NCI-H2171 (cell line): ENCODE data around the gene CNN2.

Source experiments
- DNase-seq: peaks from one replicate; lab custom pipeline; 2025; lab: John Stamatoyannopoulos, UW

CNN2 gene

DNA sequence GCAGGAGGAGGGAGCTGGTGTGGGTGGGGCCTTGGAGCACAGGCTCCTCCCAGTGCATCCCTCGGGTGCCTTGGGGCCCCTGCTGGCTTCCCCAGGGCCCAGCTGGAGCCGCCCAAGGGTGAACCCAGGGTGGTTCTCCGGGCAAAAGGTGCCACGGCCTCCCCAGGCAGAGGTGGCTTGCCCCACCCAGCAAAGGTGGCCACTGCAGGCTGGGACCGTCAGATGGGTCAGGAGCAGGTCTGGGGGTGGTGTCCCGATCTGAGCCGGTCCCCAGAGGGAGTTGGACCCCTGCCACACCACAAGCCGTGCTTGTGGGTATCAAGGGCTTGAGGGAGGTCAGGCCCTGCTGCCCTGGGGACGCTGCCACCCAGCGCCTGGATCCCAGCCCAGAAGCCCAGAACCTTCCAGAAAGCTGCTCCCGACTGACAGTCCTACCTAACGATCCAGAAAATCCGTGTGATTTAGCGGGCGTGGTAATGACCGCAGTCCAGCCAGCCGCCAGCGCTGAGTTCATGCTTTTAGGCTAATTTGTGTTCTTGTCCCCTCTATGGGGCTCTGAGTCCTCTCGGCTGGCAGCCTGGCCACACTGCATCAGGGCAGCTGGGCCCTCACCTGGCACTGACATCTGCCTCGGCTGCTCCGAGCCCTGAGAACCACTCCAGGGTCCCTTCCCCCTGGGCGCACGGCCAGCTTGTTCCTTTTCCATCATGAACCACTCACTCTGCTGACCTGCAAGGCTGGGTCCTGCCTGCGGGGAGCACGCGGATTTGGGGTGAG lies 31.2 kb upstream of the CNN2 start:
- peak; percentile 22 for DNase-seq

GRCh38 chr19:996051-996838 lies 30.2 kb upstream of the CNN2 start:
- peak; percentile 51 for DNase-seq

GRCh38 chr19:998064-998463 lies 28.3 kb upstream of the CNN2 start:
- DNase-seq, result no peak

- DNase-seq, result no peak
These were observed 27.1 kb upstream of the CNN2 start for GRCh38 chr19:999379-999719.

GRCh38 chr19:1000095-1000494 lies 26.3 kb upstream of the CNN2 start, which contains the start of gene GRIN3B:
TSS of gene GRIN3B (plus strand) at chr19:1000419. CDS start at chr19:1000438, 19 bp downstream.
- DNase-seq, result no peak

GRCh38 chr19:1000591-1001537 lies 25.5 kb upstream of the CNN2 start:
- DNase-seq, result no peak

- DNase-seq, result no peak
These were observed 24.8 kb upstream of the CNN2 start for GRCh38 chr19:1001538-1002166.

- no peak for DNase-seq
These were observed 23.8 kb upstream of the CNN2 start for GRCh38 chr19:1002600-1002999.

DNA sequence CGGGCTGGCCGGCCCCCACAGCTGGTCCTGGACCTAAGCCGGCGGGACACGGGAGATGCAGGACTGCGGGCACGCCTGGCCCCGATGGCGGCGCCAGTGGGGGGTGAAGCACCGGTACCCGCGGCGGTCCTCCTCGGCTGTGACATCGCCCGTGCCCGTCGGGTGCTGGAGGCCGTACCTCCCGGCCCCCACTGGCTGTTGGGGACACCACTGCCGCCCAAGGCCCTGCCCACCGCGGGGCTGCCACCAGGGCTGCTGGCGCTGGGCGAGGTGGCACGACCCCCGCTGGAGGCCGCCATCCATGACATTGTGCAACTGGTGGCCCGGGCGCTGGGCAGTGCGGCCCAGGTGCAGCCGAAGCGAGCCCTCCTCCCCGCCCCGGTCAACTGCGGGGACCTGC lies 23.1 kb upstream of the CNN2 start:
- no peak for DNase-seq

DNA sequence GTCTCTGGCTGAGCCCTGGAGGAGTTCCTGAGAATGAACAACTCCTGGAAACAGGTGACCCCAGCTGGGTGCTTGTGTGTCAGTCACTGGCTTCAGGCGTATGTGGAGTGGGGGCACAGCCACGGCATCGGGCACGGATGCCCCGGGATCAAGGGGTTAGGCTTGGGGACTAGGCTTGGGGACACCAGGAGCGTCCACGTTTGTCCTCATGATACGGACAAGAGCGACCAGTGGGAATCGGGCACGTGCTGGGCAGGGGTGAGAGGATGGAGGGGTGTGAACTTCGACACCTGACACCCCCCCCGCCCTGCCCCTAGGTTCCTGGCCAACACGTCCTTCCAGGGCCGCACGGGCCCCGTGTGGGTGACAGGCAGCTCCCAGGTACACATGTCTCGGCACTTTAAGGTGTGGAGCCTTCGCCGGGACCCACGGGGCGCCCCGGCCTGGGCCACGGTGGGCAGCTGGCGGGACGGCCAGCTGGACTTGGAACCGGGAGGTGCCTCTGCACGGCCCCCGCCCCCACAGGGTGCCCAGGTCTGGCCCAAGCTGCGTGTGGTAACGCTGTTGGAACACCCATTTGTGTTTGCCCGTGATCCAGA lies 22.1 kb upstream of the CNN2 start:
- DNase-seq, result no peak

- DNase-seq, result no peak
These were observed 21.4 kb upstream of the CNN2 start for GRCh38 chr19:1004803-1005664.

- DNase-seq, result no peak
These were observed 19.6 kb upstream of the CNN2 start for GRCh38 chr19:1006711-1007398.

DNA sequence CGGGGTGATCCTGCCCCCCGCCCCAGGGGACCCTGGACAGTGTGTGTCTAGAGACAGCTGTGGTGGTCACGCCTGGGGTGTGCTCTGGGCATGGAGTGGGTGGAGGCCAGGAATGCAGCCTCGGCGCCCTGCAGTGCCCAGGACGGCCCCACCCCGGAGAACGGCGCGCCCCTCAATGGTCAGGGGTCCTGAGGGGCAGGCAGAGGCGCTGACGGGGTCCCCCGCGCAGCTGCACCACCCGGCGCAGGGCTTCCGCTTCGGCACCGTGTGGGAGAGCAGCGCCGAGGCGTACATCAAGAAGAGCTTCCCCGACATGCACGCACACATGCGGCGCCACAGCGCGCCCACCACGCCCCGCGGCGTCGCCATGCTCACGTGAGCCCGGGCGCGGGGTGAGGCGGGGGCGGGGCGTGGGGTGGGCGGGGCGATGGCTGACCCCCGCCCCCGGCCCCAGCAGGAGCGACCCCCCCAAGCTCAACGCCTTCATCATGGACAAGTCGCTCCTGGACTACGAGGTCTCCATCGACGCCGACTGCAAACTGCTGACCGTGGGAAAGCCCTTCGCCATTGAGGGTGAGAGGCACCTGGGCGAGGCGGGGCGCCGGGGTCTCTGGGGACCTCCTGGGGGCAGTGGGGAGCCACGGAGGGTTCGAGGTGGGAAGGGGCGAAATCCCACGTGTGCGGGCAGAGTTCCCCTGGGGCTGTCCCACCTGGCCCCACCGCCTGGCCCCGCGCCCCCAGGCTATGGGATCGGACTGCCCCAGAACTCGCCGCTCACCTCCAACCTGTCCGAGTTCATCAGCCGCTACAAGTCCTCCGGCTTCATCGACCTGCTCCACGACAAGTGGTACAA lies 18.8 kb upstream of the CNN2 start:
- DNase-seq, result no peak

DNA sequence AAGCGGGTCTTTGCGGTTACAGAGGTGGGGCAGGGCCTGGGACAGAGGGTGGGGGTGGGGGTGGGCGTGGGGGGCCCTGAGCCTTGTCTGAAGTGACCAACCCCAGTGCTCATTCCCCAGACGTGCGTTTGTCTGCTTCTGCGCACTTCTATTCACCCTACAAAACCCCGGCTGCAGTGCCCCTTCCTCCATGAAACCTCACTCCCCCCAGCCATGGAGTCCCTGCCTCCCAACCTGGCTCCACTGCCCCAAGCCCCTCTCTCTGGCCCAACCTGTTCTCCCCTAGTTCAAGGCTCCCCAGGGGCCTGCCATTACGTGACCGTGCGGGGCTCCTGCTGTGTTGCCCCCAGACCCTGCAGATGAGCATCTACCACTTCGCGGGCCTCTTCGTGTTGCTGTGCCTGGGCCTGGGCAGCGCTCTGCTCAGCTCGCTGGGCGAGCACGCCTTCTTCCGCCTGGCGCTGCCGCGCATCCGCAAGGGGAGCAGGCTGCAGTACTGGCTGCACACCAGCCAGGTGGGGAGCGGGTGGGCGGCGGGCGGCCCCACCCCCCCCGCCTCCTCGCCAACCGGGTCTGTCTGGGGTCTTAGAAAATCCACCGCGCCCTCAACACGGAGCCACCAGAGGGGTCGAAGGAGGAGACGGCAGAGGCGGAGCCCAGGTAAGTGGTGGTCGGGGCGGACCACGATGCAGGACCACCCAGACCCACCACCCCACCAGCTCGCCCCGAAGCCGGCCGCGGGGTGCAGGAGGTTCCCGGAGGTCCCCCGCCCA lies 18.0 kb upstream of the CNN2 start:
- DNase-seq, result no peak

GRCh38 chr19:1009041-1009980 lies 17.1 kb upstream of the CNN2 start:
- no peak for DNase-seq

DNA sequence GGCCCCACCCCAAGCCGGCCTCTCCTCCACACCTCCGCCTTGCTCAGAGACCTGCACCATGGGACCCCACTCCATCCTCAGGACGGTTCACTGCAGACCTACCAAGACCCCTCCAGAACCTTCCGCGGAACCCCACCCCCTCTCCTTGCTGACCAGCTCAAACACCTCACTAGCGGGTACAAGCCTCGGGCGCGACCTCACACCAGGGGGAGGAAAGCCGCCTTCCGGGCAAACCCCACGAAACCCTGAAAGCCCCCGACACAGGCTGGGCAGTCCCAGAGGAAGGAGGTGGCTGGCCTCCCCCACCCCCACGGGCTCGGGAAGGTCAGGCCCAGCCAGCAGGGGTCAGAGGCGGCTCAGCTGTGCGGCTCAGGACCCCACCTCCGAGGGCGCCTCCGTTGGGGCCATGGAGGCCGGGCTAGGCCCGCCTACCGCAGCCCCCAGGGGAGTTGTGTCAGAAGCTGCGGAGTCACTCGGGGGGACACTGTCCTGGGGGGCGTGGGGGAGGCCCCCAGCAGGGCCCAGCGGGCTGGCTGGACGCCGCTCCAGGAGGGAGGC lies 16.3 kb upstream of the CNN2 start:
- DNase-seq, result no peak
